Neural cell (in vitro differentiated cells): Measurements from ENCODE around the gene CDK9.

ENCODE experiments used
- EZH2 ChIP-seq: fragments of 200-600, 300-800 bp; shearing (Covaris generic), sonication (generic); IDR thresholded peaks from 2 replicates; pipeline ENCODE4 v1.6.1; 2014; ENCODE audit warnings: antibody characterized with exemption, low read length, borderline replicate concordance, mild to moderate bottlenecking; ENCODE audit not compliant: insufficient read depth, poor library complexity, severe bottlenecking
- POLR2AphosphoS5 ChIP-seq: IDR thresholded peaks from 2 replicates; pipeline ENCODE4 v1.6.1; 2012

GRCh38 chr9:127785933-127786772 is at the start of gene CDK9:
- TF ChIP-seq EZH2 (no peak), POLR2AphosphoS5 (peak; percentile 80)
